Measurements from ENCODE around the gene TCF3.
A peak's percentile ranks its signal among the peaks of the same experiment; 100 is the strongest.
"Not testable (repeated sequence)": the region's sequence is repeated elsewhere in the genome, so short reads cannot be mapped to it uniquely, and the experiment has no call there.

TCF3 gene

DNA sequence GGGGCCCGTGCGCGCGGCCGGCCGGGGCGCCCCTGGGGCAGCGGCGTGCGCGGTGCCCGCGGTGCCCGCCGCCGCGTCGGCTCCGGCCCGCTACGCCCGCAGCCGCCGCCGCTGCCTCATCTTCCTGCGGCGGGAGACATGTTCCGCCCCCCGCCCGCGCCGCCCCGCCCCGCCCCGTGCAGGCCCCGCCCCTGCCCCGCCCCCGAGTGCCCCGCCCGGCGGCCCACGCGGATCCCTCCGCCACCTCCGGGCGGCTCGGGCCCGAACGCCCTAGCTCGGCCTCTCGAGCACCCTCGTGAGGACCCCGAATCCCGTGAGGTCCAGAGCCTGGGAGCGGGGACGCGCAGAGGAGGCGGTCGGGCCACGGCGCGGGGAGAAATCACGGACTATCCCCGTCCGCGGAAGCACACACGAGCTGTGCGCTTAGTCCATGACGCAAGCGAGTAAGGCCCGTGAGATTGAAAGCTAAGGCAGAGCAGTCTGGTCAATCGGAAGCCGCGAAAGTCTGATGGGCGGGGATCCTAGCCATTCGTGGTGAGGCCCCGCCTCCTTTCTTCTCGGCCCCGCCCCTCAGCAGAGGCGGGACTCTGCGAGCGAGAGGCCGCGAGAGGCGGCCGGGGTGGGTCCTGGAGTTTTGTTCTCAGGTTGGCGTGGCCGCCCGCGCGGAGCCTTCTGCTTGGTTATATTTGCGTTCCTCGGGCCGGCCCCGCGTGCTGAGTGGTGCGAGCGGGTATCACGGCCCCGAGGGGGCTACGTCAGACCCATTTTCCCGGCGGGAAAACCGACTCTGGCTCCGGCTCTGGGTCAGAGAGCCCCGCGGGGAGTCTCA lies at the start of gene TCF3:
Gene TCF3 (minus strand): TSS at position 145 of the 829 bp plus-strand sequence. CDS start 2,367 bp downstream, outside the sequence.
- peak; percentile 98 for DNase-seq (ENCODE audit: low spot score)

DNA sequence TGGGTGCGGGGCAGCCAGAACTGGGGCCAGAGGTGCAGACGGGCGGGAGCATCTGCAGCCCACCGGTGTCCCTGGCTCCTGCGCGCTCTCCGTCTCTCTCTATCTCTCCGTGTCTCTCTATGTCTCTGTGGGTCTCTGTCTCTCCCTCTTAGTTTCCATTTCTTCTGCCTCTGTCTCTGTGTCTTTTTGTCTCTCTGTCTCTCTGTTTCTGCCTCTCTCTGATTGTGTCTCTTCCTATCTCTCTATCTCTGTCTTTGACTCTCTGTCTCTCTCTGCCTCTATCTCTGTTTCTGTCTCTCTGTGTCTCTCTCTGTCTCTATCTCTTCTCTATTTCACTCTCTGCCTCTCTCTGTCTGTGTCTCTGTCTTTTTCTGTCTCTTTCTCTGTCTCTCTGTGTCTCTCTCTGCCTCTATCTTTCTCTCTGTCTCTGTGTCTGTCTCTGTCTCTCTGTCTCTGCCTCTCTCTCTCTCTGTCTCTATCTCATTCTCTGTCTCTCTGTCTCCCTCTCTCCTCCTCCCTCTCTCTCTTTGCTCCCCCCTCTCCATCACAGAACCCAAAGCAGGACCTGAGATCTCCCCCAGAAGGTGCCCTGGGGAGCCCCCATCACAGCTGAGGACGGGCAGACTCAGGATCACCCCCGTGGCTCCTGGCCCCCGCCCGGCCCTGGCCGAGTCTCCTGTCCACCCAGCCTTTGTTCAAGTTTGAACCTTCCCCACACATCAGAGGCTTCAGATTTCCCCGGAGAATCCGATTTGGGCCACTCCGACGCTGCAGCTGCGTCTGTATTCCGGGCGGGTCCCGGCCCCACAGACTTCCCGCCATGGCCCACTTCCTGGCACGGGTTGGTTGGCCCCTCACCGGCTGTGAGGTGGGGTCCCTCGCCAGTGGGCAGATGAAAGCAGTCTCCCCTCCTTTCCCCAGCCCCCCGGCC lies 48.6 kb upstream of the TCF3 start:
- no peak for DNase-seq (ENCODE audit: low spot score)

- no peak for DNase-seq (ENCODE audit: low spot score)
These were observed 47.8 kb upstream of the TCF3 start for GRCh38 chr19:1699998-1700732.

DNA sequence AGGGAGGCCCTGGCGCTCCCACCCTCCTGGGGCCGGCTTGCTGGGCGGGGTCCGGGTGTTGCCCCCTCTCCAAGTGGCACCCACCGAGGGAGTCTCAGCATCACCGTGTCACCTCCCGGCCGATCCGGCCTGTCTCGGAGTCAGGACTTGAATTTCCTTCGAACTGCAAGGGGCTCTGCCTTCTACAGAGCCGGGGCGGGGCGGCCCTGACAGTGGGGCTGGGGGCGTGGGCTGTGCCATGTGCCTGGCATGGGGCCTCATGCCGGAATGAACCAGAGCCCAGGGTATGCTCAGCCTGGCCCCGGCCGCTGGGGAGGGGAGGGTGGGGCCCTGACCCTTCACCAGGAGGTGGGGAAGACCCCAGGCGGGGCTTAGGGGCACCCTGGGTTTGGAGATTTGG lies 47.0 kb upstream of the TCF3 start:
- DNase-seq (ENCODE audit: low spot score), result no peak

- DNase-seq (ENCODE audit: low spot score), result no peak
These were observed 46.2 kb upstream of the TCF3 start for GRCh38 chr19:1698636-1699035.

GRCh38 chr19:1695481-1695880 lies 43.1 kb upstream of the TCF3 start:
- DNase-seq (ENCODE audit: low spot score), result not testable (repeated sequence)

GRCh38 chr19:1691589-1692290 lies 39.3 kb upstream of the TCF3 start:
- no peak for DNase-seq (ENCODE audit: low spot score)

DNA sequence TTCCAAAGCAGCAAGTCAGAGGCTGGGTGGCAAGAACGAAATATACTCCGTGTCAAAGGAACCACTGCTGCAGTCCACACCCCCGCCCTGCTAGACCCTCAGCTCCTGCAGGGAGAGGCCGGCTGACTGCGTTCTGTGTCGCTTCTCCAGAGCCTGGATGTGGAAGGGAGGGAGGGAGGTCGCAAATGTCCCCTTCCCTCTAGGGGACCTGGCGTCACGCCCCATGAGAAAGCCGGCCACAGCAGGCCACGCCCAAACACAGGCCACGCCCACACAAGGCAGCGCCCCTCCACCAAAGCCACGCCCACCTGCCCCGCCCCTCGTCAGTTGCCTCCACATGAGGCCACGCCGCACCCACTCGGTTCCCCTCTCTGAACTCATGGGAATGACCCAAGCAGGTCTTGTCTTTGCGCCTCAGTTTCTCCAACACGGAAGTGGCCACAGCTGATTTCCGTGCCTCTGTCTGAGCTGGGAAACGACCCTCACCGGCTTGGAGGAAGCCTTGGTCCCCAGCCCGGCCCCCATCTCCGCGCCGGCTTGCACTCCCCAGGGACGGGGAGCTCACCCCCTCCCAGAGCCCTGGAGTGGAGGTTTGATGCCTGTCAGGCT lies 38.4 kb upstream of the TCF3 start:
- DNase-seq (ENCODE audit: low spot score), result peak; percentile 85

DNA sequence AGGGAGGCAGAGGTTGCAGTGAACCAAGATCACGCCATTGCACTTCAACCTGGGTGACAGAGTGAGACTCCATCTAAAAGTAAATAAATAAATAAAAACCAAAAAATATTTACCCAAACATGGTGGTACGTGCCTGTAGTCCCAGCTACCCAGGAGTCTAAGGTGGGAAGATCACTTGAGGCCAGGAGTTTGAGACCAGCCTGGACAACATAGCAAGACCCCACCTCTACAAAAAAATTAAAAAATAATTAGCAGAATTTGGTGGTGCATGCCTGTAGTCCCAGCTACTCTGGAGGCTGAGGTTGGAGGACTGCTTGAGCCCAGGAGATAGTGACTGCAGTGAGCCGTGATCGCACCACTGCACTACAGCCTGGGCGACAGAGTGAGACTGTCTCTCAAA lies 33.4 kb upstream of the TCF3 start:
- DNase-seq (ENCODE audit: low spot score), result not testable (repeated sequence)

DNA sequence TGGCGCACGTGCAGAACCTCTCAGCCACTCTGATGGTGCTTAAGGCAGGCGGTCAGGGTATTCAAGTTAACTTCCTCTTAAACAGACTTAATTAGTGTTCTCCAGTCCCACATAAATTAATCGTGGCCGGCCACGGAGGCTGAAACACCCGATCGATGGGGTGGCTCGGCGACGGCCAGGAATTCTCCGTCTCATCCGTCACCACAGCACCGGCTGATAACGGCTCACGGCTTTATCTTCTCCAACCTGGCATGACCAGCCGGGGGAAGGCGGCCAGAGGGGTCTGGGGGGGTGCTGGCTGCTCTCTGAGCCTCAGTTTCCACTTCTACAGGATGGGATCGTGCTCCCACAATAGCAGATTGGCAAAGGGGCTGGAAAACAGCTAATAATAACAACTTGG lies 32.6 kb upstream of the TCF3 start:
- DNase-seq (ENCODE audit: low spot score), result no peak

DNA sequence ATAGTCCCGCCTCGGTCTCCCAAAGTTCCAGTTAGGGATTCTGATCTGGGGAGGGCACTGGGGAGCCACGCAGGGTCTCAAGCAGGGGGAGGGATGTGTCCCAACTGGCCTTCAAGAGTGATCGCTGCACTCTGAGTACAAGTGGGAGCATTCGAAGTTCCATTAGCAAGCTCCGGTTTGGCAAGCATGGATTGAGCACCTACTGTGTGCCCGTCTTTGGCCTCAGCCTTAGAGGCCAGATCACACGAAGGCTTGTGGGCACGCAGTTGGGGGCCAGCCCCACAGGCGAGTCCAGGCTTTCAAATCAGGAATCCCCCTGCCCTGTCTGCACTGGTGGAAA lies 32.1 kb upstream of the TCF3 start:
- DNase-seq (ENCODE audit: low spot score), result no peak

GRCh38 chr19:1683869-1684572 lies 31.6 kb upstream of the TCF3 start:
- no peak for DNase-seq (ENCODE audit: low spot score)

DNA sequence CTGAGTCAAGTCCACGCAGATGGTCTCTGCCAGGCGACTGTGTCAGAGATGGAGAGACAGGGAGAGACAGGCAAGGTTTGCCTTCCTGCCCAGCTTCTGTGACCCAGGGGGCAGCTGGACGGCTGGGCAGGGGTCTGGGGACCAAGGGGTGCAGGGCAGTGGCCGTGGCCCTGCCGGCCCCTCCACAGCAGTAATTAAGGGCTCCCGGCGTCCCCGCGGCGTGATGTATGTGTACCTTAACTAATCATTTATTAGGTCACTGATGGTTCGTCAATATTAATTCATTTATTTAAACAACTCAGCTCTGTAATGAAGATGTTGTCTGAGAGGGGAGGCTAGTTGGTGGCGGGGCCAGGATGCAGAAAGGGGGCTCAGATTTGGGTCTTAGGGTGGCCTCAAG lies 28.6 kb upstream of the TCF3 start:
- DNase-seq (ENCODE audit: low spot score), result no peak

DNA sequence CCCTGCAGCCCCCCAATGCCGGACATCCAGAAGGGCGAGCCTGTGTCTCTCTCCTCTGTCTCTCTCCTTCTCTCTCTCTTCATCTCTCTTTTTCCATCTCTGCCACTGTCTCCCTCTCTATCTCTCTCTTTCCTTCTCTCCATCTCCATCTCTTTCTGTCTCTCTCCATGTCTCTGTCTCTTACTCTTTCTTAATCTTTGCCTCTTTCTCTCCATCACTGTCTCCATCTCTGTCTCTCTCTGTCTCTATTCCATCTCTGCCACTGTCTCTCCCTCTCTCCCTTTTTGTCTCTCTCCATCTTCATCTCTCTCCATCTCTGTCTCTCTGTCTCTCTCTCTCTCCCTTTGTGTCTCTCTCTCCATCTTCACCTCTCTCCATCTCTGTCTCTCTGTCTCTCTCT lies 25.7 kb upstream of the TCF3 start:
- no peak for DNase-seq (ENCODE audit: low spot score)

DNA sequence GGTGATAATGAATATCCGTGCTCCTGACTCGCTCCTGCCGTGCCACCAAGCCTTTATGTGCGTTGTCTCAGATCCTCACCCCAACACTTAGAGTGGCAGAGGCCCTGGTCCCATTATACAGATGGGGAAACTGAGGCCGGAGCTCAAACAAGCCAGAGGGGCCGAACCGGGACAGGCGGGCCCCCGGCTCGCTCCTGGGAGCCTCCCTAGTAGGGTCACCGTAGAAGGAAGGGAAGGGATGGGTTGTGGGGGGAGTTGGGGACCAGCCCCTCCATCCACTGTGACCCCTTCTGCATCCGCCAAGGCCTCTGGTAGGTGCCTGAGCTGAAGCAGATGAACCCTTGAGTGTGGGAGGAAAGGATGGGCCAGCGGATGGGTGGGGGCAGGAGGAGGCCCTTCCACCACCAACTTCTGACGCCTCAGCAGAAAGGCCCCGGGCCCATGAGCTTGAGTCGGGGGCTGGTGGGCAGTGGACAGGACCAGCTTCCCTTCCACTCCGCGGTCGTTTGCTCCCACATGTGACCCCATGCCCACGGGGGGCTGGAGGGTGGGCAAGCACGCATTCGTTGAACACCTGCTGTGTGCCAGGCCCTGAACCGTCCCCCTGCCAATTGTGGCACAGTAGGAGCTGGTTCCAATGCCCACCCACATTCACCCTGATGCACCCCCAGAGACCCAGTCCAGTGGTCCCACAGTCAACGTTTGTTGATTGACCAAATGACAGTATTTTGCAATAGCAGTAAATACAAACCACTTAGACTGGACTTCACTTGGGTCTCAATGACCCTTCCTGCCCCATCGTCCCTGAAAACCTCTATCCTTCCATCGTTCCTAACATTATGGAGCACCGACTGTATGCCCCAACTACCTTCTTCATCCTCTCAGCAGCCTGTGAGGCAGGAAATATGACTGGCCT lies 24.2 kb upstream of the TCF3 start:
- no peak for DNase-seq (ENCODE audit: low spot score)

DNA sequence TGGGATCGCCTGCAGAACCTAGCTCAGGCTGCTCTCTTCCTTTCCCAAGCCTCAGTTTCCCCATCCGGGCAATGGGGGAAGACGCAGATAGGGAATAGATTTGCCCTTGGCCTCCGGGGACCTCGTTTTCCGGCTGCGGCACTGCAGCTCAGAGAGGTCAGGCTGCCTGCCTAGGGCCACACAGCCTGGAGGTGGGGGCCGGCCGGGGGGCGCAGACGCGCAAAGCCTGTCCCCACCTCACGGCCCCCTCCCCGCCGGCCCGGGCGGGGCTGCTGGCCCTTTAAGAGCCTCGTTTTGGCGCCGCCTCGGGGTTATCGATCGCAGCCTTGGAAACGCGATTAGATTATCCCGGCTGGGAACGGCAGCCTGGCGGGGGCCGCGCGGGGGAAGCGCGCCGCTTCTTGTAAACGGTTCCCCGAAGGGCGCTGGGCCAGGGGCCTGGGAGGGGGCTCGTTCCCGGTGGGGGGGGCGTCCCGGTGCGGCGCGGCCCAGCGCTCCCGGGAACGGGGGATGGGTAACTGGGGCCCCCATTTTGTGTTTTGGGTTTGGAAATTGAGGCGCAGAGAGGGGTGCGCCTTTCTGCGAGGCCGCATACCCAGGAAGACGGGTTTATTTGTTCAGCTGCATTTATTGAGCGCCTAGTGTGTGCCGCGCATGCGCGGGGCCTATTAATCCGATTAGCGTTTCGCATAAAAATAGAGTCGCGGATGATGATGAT lies 23.4 kb upstream of the TCF3 start:
- no peak for DNase-seq (ENCODE audit: low spot score)

- no peak for DNase-seq (ENCODE audit: low spot score)
These were observed 21.9 kb upstream of the TCF3 start for GRCh38 chr19:1674293-1674679.

GRCh38 chr19:1673645-1674292 lies 21.4 kb upstream of the TCF3 start:
- no peak for DNase-seq (ENCODE audit: low spot score)
